NT2/D1 (cell line): ENCODE data around the gene LRFN2.

Source experiments
- SUZ12 ChIP-seq: IDR thresholded peaks from 2 replicates; pipeline ENCODE4 v1.6.1; 2011; ENCODE audit not compliant: insufficient read length, insufficient read depth; ENCODE audit errors: extremely low read depth
- YY1 ChIP-seq: IDR thresholded peaks from 2 replicates; pipeline ENCODE4 v1.6.1; 2011; ENCODE audit not compliant: insufficient read length, insufficient read depth
- ZNF274 ChIP-seq: IDR thresholded peaks from 2 replicates; pipeline ENCODE4 v1.6.1; 2011; ENCODE audit warnings: mild to moderate bottlenecking, low read depth, low read length

DNA sequence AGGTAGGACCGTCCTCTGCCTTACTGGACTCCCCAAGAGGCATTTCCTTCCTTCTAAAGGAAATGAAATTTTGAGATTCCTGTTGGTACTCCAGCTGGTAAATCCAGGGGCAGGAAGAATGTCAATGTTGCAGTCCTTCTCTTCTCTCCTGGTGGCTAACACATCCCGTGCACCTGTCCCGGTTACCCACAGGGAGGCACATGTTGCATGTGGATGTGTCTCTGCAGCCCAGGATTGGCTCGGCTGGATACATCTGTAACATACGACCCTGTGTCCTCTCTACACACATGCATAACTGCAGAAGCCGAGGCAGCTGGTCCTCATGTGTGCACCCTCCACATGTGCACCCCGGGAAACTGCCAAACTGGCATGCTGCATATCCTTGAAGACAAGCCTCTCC is 1.3 kb upstream of the LRFN2 start:
- TF ChIP-seq YY1, result no peak
- no peak for TF ChIP-seq ZNF274
- TF ChIP-seq SUZ12, result no peak
